ENCODE measurements around the gene HES7.
"Not testable (repeated sequence)": the region's sequence is repeated elsewhere in the genome, so short reads cannot be mapped to it uniquely, and the experiment has no call there.

The HES7 gene

GRCh38 chr17:8123695-8124349, at the start of gene HES7:
Gene HES7, minus strand, starts transcription at chr17:8124106. Its CDS starts 22 bp downstream, at chr17:8124084.
- no peak for DNase-seq

DNA sequence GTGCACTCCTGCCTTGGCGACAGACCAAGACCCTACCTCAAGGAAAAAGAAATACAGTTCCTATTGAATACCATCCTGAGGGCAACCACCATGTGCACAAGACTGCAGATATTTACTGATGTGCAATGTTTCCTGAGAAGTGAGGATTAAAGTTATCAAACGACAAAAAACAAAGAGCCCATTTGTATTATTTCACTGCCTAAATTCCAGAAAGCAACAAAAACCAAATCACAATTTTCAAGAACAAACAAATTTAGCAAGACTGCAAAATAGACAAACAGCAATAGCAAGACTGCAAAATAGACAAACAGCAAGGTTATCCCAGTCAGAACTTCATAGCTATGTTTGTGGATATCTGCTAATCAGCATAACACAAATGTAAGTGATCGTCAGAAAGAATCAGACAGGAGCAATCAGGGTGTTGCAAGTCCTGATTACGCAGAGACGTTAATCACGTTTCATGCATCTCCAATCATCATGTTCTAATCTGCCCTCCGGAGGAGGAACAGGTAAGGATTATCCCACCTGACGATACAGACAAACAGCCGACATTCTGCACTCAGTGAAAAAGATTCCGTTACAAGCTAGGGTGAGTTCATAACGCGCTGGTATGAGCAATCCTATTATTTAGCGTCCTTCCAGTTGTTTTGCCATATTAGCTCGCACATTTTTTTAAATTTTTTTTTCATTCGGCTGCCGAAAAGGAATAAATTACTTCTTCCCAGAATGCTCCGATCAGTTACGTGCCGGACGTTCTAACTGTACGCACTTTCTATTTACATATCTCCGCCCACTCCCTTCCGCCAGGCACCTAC, 49.4 kb upstream of the HES7 start:
- DNase-seq = peak in 52 of 58 donors; percentile 33 to 92 (median 77)

DNA sequence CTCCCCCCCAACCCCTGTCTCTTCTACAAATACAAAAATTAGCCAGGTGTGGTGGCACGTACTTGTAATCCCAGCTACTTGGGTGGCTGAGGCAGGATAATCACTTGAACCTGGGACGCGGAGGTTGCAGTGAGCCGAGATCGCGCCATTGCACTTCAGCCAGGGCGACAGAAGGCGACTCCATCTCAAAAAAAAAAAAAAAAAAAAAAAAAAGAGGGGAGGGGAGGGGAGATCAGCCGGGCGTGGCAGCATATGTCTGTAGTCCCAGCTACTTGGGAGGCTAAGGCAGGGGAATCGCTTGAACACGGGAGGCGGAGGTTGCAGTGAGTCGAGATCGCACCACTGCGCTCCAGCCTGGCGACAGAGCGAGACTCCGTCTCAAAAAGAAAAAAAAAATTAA, 46.3 kb upstream of the HES7 start:
- DNase-seq = not testable (repeated sequence)

DNA sequence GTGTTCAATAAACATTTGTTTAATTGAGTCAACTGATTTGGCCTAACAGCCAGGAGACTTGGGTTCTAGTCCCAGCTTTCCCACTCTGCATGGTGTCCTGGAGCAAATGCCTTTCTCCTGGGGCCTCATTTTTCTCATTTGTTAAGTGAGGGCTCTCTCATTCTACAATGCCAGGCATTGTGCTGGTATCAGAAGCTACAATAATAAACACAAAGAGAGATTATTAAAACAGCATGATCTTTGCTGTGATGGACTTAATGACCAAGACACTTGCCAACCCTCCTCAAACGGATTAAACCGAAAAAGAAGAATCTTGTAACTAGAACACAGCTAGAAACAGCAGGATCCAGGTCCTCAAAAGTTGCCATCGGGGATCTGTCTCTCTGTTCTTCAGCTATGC, 43.6 kb upstream of the HES7 start:
- no peak for DNase-seq

- DNase-seq = no peak
Observed at GRCh38 chr17:8166731-8167130, 42.8 kb upstream of the HES7 start.

GRCh38 chr17:8164815-8165131, 40.9 kb upstream of the HES7 start:
- no peak for DNase-seq

GRCh38 chr17:8163978-8164814, 40.3 kb upstream of the HES7 start:
- DNase-seq = peak in 48 of 58 donors; percentile 24 to 89 (median 56)

DNA sequence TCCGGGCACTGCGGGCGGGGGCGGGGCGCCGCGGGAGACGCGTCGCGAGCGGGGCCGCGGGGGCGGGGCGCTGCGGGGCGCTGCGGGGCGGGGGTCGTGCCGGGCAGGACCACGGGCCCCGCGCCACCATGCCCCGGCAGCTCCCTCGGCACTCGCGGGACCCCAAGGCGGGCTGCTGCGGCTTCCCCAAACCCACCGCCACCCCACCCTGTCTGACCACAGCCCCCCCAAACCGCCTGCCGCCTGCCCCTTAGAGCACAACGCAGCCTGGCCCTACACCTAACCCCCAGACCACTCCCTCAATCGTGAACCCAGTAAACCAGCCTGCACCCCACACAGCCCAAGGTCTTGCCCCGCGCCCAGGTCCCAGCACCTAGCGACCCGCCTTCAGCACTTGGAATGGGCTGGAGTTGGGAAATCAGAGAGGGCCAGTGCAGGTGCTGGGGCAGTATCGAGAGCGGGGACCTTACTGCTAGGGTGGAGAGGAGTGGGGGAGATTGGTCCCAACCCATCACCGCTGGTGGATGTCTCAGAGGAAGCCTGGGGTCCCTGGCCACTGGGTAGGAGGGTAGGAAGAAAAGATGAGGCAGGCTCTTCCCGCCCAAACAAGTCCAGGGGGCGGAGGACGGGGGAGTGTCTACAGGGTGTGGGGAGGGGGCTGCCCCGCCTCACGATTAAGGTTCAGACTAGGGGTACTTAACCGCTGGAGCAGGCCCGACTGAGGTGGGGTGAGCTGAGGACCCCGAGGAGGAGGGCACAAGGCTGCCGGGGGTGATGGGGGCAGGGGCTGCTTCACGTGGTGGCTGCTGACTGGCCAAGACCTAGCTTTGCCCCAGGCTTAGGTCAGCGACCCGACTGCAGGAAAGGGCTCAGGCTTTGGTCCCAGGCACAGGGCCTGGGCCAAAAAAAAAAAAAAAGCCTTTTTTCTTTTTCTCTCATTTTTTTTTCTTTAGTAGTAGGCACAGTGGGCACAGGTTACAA, 39.4 kb upstream of the HES7 start:
- peak in 14 of 58 donors; percentile 18 to 70 (median 60) for DNase-seq

DNA sequence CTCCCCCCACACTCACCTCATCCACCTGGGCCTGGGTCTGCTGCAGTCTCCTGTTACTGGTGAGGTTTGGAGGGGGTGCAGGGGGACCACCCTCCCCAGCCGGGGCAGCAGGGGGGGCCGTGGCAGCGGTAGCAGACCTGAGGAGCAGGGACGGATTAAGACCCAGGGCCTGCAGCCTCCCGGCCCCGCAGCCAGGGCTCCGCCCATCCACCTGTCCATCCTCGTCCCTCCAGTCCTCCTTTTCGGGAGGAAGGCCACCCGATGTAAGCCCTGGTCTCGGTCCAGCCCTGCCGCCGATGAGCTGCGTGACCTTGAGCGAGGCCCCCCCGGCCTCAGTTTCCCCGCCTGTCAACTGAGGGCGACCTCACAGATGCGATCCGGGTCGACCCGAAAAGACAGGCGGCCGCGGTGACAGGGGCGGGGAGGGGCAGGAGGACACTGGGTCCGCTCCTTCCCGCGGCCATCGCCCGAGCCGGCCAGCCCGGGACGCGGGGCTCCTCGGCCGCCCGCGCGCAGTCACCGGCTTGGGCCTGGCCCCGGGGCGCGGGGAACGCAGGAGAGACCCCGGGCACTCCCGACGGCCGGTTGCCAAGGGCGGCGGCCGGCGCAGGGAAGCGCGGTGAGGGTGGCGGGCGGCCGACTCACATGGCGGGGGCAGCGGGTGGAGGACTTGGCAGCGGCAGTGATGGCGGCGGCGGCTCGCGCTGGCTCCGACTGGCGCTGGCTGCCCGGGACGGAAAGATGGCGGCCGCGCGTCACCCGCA, 38.5 kb upstream of the HES7 start, which contains the start of gene VAMP2:
Gene VAMP2, minus strand, starts transcription at position 716 of the 764 bp plus-strand sequence. Its CDS starts 69 bp downstream, at position 647.
- DNase-seq = peak in 52 of 58 donors; percentile 16 to 86 (median 69)

DNA sequence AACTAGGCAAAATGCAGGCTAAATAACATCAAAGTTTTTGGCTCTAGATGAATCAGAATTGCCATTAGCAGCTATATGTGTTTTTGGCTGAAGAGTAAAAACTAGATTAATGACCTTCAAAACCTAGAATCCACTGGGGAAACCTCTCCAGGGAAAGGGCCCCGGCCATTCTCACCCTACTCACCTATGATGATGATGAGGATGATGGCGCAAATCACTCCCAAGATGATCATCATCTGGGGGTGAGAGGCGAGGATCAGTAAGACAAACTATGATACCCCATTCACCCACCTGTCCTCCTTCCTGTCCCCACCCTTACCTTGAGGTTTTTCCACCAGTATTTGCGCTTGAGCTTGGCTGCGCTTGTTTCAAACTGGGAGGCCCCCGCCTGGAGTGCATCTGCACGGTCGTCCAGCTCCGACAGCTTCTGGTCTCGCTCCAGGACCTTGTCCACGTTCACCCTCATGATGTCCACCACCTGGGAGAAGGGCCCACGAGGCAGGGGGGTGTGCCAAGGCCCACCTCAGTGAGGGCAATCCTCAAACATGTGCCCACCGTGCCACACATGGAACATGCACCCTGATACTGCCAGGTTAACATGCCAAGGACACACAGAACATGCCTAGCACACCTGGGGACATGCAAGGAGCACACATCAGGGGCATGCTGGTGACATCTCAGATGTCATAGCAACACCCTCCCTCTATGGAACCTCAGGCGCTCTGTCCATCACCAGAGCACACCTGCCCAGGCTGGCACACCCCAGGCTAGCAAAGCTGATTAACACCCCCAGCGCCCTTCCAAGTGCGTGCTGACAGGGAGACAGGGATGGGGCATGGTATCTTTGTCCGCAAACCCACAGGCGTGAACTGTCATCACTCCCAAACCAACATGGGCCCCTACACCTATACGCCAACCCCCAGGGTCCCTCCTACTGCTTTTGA, 37.7 kb upstream of the HES7 start:
- DNase-seq = no peak

DNA sequence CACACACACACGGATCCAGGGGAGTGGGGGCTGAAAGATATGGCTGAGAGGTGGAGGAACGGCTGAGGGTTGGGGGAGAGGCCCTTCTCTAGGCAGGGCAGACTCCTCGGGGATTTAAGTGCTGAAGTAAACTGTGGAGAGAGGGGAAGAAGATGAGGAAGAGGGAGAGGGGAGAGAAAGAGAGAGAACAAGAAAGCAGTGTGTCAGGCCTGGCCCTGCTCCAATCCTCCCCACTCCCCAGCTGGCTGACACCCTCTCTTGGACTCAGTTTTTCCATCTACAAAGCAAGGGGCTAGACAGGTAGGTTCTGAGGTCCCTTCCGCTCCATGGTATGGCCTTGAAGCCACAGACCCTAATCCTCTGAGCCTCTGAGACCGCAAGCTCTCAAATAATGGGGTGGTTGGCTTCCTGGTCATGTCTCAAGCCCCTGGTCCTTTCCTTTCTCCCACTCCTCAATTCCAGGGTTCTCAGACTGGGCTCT, 36.9 kb upstream of the HES7 start:
- DNase-seq = no peak

DNA sequence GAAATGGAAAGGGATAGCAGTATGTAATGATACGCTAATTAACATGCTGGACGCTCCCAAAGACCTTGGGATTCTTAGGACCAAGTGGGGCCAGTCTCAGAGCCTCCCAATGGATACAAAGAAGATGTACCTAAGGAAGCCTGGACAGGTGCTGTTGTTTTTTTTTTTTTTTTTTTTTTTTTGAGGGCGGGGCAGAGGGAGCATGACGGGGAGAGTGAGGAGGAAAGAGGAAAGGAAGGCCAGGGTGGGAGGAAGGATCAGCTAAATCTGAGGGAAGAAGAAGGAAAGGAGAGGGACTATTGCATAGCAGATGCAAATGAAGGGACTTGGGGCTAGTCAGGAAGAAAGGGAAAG, 36.3 kb upstream of the HES7 start:
- DNase-seq = no peak

GRCh38 chr17:8159459-8160223, 35.7 kb upstream of the HES7 start:
- DNase-seq = no peak

GRCh38 chr17:8159032-8159400, 35.1 kb upstream of the HES7 start:
- no peak for DNase-seq

- DNase-seq = peak in 56 of 58 donors; percentile 35 to 93 (median 76)
Observed at GRCh38 chr17:8158267-8159031, 34.5 kb upstream of the HES7 start.

DNA sequence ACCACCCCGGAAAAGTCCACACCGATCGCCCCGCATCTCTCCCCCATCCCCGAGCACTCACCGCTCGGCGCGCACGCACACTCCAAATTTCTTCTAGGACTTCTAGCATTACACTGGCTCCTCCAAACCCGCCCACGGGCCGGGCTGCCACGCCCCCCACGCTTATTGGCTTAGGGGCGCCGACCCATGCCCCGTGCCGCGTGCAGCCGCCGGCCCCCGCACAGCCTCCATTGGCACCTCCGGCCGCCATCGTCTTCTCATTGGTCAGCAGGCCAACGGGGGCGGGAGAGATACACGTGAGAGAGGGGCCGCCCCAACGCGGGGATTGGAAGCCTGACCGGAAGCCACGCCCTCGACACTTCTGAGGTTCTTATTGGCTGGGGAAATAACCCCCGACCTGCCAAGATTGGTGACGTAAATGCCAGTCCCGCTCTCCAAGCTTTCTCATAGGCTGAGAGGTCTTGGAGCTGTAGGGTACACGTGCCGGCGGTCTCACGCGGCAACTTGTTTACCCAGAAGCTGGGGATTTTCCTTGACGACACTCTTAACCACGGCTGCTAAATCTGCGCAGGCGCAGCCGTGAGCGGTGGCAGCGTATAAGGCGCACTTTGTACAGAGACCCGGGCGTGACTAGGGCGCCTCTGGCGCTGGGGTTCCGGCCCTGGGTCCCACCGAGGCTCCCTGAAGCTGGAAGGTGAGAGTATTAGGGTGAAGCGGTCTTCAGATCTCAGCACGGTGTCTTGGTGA, 32.5 kb upstream of the HES7 start:
- peak; percentile 95 to 100 (median 99) for DNase-seq
